ENCODE measurements around the gene CREB5.

CREB5 gene

GRCh38 chr7:28413011-28413410 lies 693 bp downstream of the CREB5 start:
- H3K36me3 Mint-ChIP-seq (ENCODE audit: low read depth): no peaks in the 10 kb centered on the region
- H3K4me1 Mint-ChIP-seq (ENCODE audit: low read depth): peaks cover 20% of the 10 kb centered on the region
- H3K27ac Mint-ChIP-seq: no peak overlapping the region
- H3K4me3 Mint-ChIP-seq: no peak overlapping the region
- H3K9me3 Mint-ChIP-seq: no peaks in the 10 kb centered on the region
- H3K27me3 Mint-ChIP-seq (ENCODE audit: low read depth): peaks cover 76% of the 10 kb centered on the region

DNA sequence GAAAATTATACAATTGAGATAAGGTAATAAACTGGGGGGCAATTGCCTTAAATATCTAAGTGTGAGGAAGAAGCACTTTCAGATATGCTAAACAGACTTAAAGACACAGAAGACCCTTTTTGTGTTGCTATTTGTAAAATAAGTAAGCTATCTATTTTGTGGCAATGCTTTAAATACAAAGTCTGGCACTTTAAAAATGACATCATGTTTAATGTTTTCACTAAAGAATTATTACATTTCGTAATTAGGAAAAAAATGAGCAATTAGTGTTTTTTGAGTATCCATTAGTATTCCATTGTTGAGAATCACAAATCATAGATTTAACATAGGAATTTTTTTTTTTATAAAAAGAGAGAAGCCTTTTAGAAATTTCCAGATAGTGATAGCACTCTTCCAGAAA lies 2.1 kb downstream of the CREB5 start:
- Mint-ChIP-seq H3K27me3 (ENCODE audit: low read depth) (peaks cover 69% of the 10 kb centered on the region), H3K4me3 (no peak overlapping the region), H3K27ac (no peak overlapping the region), H3K9me3 (no peaks in the 10 kb centered on the region), H3K4me1 (ENCODE audit: low read depth) (peaks cover 15% of the 10 kb centered on the region), H3K36me3 (ENCODE audit: low read depth) (no peaks in the 10 kb centered on the region)

DNA sequence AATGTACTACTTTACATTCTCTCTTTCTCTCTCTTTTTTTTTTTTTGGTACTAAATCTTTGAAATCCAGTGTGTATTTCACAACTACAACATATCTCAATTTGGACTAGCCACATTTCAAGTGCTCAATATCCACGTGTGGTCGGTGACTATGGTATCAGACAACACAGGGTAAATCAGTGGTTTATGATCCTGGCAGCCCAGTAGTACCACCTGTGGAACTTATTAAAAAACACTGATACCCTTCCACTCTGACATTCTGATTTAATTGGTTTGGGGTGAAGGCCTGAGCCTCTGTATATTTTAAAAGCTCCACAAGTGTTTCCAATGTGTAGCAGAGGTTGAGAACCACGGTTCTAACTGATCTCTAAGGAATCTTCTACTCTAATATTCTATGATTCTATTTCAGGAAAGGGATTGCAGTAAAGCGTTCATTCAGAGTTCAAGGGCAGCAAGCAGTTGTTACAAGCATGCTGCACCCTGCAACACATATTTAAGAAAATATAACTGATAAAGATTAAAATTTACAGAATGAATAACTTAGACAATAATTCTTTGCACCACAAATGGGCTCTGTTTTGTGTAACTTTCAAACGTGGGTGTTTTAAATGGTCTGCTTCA lies 5.1 kb downstream of the CREB5 start:
- Mint-ChIP-seq H3K36me3 (ENCODE audit: low read depth) (no peaks in the 10 kb centered on the region), H3K9me3 (no peaks in the 10 kb centered on the region), H3K4me3 (no peak overlapping the region), H3K27me3 (ENCODE audit: low read depth) (peaks cover 46% of the 10 kb centered on the region), H3K27ac (no peak overlapping the region), H3K4me1 (ENCODE audit: low read depth) (no peaks in the 10 kb centered on the region)

DNA sequence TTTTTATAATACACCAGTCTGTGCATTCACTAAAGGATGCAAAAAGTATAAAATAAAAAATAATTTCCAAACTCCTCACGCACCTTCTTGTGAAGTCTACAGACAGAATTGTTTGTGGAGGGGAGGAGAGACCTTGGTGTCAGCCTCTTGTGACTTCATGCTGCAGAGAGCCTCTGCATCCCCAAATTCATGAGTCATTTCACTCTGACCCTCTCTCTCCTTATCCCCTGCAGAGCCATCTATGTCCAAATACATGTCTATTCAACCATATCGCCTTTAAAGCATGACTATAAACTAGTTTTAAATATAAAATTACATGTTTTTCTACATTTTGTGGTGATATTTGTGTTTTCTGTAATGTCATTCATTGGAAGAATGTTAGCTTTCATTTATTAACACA lies 6.0 kb downstream of the CREB5 start:
- peaks cover 38% of the 10 kb centered on the region for H3K27me3 Mint-ChIP-seq (ENCODE audit: low read depth)
- no peaks in the 10 kb centered on the region for H3K36me3 Mint-ChIP-seq (ENCODE audit: low read depth)
- H3K4me1 Mint-ChIP-seq (ENCODE audit: low read depth): no peaks in the 10 kb centered on the region
- no peak overlapping the region for H3K27ac Mint-ChIP-seq
- H3K9me3 Mint-ChIP-seq: no peaks in the 10 kb centered on the region
- H3K4me3 Mint-ChIP-seq: no peak overlapping the region

DNA sequence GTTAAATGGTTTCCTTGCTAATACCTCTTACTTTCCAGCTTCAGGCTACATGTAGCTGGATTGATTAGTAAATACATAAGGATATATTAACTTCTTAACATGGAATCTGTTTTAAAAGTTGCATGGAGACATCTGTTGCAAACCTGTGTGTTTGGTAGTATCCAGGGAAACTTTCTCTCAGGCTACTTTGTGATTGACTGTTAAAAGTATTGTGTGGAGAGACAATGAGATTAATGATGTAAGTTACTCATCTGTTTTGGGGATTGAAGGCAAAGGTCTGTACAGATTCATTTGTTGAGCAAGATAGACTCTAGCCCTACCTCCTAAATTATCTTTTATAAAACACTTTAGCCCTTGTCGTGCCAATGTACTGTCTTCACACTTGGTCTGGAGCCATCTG lies 6.6 kb downstream of the CREB5 start:
- Mint-ChIP-seq H3K27me3 (ENCODE audit: low read depth) (peaks cover 32% of the 10 kb centered on the region), H3K27ac (no peak overlapping the region), H3K36me3 (ENCODE audit: low read depth) (no peaks in the 10 kb centered on the region), H3K4me3 (no peak overlapping the region), H3K9me3 (no peaks in the 10 kb centered on the region), H3K4me1 (ENCODE audit: low read depth) (no peaks in the 10 kb centered on the region)

GRCh38 chr7:28419716-28420115 lies 7.4 kb downstream of the CREB5 start:
- no peaks in the 10 kb centered on the region for H3K9me3 Mint-ChIP-seq
- H3K27ac Mint-ChIP-seq: no peak overlapping the region
- H3K4me3 Mint-ChIP-seq: no peak overlapping the region
- H3K4me1 Mint-ChIP-seq (ENCODE audit: low read depth): no peaks in the 10 kb centered on the region
- H3K36me3 Mint-ChIP-seq (ENCODE audit: low read depth): no peaks in the 10 kb centered on the region
- H3K27me3 Mint-ChIP-seq (ENCODE audit: low read depth): peaks cover 32% of the 10 kb centered on the region

- H3K9me3 Mint-ChIP-seq: no peaks in the 10 kb centered on the region
- H3K36me3 Mint-ChIP-seq (ENCODE audit: low read depth): no peaks in the 10 kb centered on the region
- no peak overlapping the region for H3K4me3 Mint-ChIP-seq
- peaks cover 23% of the 10 kb centered on the region for H3K27me3 Mint-ChIP-seq (ENCODE audit: low read depth)
- H3K4me1 Mint-ChIP-seq (ENCODE audit: low read depth): no peaks in the 10 kb centered on the region
- no peak overlapping the region for H3K27ac Mint-ChIP-seq
Measured at GRCh38 chr7:28423112-28423511, 10.8 kb downstream of the CREB5 start.

GRCh38 chr7:28423918-28424514 lies 11.7 kb downstream of the CREB5 start:
- H3K36me3 Mint-ChIP-seq (ENCODE audit: low read depth): no peaks in the 10 kb centered on the region

DNA sequence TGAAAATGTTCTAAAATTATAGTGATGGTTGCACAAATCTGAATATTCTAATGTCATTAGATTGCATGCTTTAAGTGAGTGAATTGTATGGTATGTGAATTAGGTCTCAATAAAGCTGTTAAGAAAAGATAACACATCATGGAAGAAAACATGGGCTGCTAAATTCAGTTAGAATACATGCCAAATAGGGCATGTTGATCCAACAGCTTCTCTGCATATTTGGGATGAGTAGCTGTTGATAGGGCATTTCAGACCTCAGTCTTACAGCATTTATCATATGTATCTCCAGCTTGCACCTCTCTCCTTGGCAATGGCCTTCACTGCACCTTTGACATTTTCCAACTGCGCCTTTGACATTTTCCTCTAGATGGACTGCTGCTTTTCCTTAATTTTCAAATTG lies 13.2 kb downstream of the CREB5 start:
- Mint-ChIP-seq H3K27me3 (ENCODE audit: low read depth) (peaks cover 17% of the 10 kb centered on the region), H3K4me3 (no peak overlapping the region), H3K36me3 (ENCODE audit: low read depth) (no peaks in the 10 kb centered on the region), H3K9me3 (no peaks in the 10 kb centered on the region), H3K27ac (no peak overlapping the region), H3K4me1 (ENCODE audit: low read depth) (no peaks in the 10 kb centered on the region)

More at GRCh38 chr7:28423918-28424514, 11.7 kb downstream of the CREB5 start:
- Mint-ChIP-seq H3K27me3 (ENCODE audit: low read depth) (peaks cover 20% of the 10 kb centered on the region), H3K27ac (no peak overlapping the region), H3K4me3 (no peak overlapping the region), H3K4me1 (ENCODE audit: low read depth) (no peaks in the 10 kb centered on the region), H3K9me3 (no peaks in the 10 kb centered on the region)

GRCh38 chr7:28427236-28427635 lies 14.9 kb downstream of the CREB5 start:
- no peaks in the 10 kb centered on the region for H3K36me3 Mint-ChIP-seq (ENCODE audit: low read depth)
- no peak overlapping the region for H3K27ac Mint-ChIP-seq
- peaks cover 23% of the 10 kb centered on the region for H3K27me3 Mint-ChIP-seq (ENCODE audit: low read depth)
- no peaks in the 10 kb centered on the region for H3K9me3 Mint-ChIP-seq
- no peaks in the 10 kb centered on the region for H3K4me1 Mint-ChIP-seq (ENCODE audit: low read depth)
- H3K4me3 Mint-ChIP-seq: no peak overlapping the region

DNA sequence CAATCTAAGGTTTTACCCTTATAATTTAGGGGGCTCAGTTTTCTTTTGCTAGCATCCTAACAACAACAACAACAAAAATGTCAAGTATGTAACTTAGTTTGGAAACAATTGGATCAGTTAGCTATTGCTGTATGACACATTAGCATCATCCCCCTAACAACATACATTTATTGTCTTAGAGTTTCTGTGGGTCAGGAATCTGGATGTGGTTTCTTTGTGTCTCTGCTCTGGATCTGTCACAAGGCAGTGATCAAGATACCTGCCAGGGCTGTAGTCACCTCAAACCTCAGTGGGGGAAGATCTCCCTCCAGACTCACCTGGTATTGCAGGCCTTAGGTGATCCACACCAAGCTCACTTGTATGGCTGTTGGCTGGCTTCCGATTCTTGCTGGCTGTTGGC lies 18.3 kb downstream of the CREB5 start:
- Mint-ChIP-seq H3K36me3 (ENCODE audit: low read depth) (no peaks in the 10 kb centered on the region), H3K4me1 (ENCODE audit: low read depth) (no peaks in the 10 kb centered on the region), H3K9me3 (no peaks in the 10 kb centered on the region), H3K4me3 (no peak overlapping the region), H3K27ac (no peak overlapping the region), H3K27me3 (ENCODE audit: low read depth) (peaks cover 30% of the 10 kb centered on the region)

GRCh38 chr7:28432105-28432504 lies 19.8 kb downstream of the CREB5 start:
- Mint-ChIP-seq H3K27ac (no peak overlapping the region), H3K27me3 (ENCODE audit: low read depth) (peaks cover 34% of the 10 kb centered on the region)

GRCh38 chr7:28433039-28433438 lies 20.7 kb downstream of the CREB5 start:
- H3K36me3 Mint-ChIP-seq (ENCODE audit: low read depth): no peaks in the 10 kb centered on the region
- no peaks in the 10 kb centered on the region for H3K9me3 Mint-ChIP-seq
- no peak overlapping the region for H3K27ac Mint-ChIP-seq
- no peaks in the 10 kb centered on the region for H3K4me1 Mint-ChIP-seq (ENCODE audit: low read depth)
- peaks cover 36% of the 10 kb centered on the region for H3K27me3 Mint-ChIP-seq (ENCODE audit: low read depth)
- no peak overlapping the region for H3K4me3 Mint-ChIP-seq

More at GRCh38 chr7:28432105-28432504, 19.8 kb downstream of the CREB5 start:
- H3K4me1 Mint-ChIP-seq (ENCODE audit: low read depth): no peaks in the 10 kb centered on the region
- no peak overlapping the region for H3K4me3 Mint-ChIP-seq
- no peaks in the 10 kb centered on the region for H3K36me3 Mint-ChIP-seq (ENCODE audit: low read depth)
- H3K9me3 Mint-ChIP-seq: no peaks in the 10 kb centered on the region

GRCh38 chr7:28433699-28434219 lies 21.4 kb downstream of the CREB5 start:
- H3K27me3 Mint-ChIP-seq (ENCODE audit: low read depth): peaks cover 37% of the 10 kb centered on the region
- H3K9me3 Mint-ChIP-seq: no peaks in the 10 kb centered on the region
- no peak overlapping the region for H3K27ac Mint-ChIP-seq
- no peaks in the 10 kb centered on the region for H3K4me1 Mint-ChIP-seq (ENCODE audit: low read depth)
- H3K4me3 Mint-ChIP-seq: no peak overlapping the region
- H3K36me3 Mint-ChIP-seq (ENCODE audit: low read depth): no peaks in the 10 kb centered on the region

GRCh38 chr7:28434510-28434909 lies 22.2 kb downstream of the CREB5 start:
- H3K36me3 Mint-ChIP-seq (ENCODE audit: low read depth): no peaks in the 10 kb centered on the region
- H3K4me1 Mint-ChIP-seq (ENCODE audit: low read depth): no peaks in the 10 kb centered on the region
- H3K27ac Mint-ChIP-seq: no peak overlapping the region
- no peak overlapping the region for H3K4me3 Mint-ChIP-seq
- no peaks in the 10 kb centered on the region for H3K9me3 Mint-ChIP-seq
- H3K27me3 Mint-ChIP-seq (ENCODE audit: low read depth): peaks cover 41% of the 10 kb centered on the region
